OCI-LY7 (cell line): Measurements from ENCODE around the gene INSIG1.

Source experiments
- CTCF ChIP-seq: fragments of 200-600 bp; sonication (generic); conservative IDR thresholded peaks from 2 replicates; pipeline ENCODE4 v1.5.1; 2014; ENCODE audit warnings: mild to moderate bottlenecking, antibody characterized with exemption, low read length, moderate library complexity, mixed read lengths
- EZH2phosphoT487 ChIP-seq: fragments of 200-600 bp; sonication (generic); IDR thresholded peaks from 2 replicates; pipeline ENCODE4 v1.6.1; 2018; ENCODE audit warnings: low read depth, borderline replicate concordance, mild to moderate bottlenecking, mixed run types, antibody characterized with exemption, low read length, moderate library complexity, mixed read lengths

GRCh38 chr7:155262031-155262430 is 35.6 kb upstream of the INSIG1 start:
- TF ChIP-seq CTCF (no peak), EZH2phosphoT487 (no peak)
